A549 (cell line): ENCODE data around the gene NTRK3.

Source experiments
- CHD2 ChIP-seq: fragments of 150-350 bp; IDR thresholded peaks from 2 replicates; pipeline ENCODE4 v1.6.1; 2014; ENCODE audit warnings: low read length; ENCODE audit not compliant: partially characterized antibody
- CTCF ChIP-seq: fragments of >200 bp; sonication (Bioruptor Twin); formaldehyde crosslinking; IDR thresholded peaks from 3 replicates; pipeline ENCODE4 v1.5.1; 2016
- JUN ChIP-seq, 2 experiments: fragments of >200 bp; sonication (Bioruptor Twin); formaldehyde crosslinking; IDR thresholded peaks; 2 replicates in 1 of 2; 3 replicates in 1 of 2; pipeline ENCODE4 v1.6.1; 2016 to 2017
- POLR2A ChIP-seq: IDR thresholded peaks from 2 replicates; pipeline ENCODE4 v1.6.1; 2012; ENCODE audit warnings: mild to moderate bottlenecking, low read length
- REST ChIP-seq: fragments of 200-600 bp; sonication (generic); IDR thresholded peaks from 2 replicates; pipeline ENCODE4 v1.6.1; 2016; ENCODE audit warnings: antibody characterized with exemption, mild to moderate bottlenecking, moderate library complexity
- USF2 ChIP-seq: fragments of 450-650 bp; IDR thresholded peaks from 2 replicates; pipeline ENCODE4 v1.6.1; 2014; ENCODE audit warnings: antibody characterized with exemption

- no peak for TF ChIP-seq POLR2A
- no peak for TF ChIP-seq CTCF
- no peak for TF ChIP-seq REST
- TF ChIP-seq CHD2 = no peak
- TF ChIP-seq JUN (IDR thresholded peaks at IDR 0.05) = no peak
- no peak for TF ChIP-seq USF2
Observed at GRCh38 chr15:87906444-87906843, 350.1 kb downstream of the NTRK3 start.
